ENCODE data around the gene RIMS1.

RIMS1 gene, protein sequence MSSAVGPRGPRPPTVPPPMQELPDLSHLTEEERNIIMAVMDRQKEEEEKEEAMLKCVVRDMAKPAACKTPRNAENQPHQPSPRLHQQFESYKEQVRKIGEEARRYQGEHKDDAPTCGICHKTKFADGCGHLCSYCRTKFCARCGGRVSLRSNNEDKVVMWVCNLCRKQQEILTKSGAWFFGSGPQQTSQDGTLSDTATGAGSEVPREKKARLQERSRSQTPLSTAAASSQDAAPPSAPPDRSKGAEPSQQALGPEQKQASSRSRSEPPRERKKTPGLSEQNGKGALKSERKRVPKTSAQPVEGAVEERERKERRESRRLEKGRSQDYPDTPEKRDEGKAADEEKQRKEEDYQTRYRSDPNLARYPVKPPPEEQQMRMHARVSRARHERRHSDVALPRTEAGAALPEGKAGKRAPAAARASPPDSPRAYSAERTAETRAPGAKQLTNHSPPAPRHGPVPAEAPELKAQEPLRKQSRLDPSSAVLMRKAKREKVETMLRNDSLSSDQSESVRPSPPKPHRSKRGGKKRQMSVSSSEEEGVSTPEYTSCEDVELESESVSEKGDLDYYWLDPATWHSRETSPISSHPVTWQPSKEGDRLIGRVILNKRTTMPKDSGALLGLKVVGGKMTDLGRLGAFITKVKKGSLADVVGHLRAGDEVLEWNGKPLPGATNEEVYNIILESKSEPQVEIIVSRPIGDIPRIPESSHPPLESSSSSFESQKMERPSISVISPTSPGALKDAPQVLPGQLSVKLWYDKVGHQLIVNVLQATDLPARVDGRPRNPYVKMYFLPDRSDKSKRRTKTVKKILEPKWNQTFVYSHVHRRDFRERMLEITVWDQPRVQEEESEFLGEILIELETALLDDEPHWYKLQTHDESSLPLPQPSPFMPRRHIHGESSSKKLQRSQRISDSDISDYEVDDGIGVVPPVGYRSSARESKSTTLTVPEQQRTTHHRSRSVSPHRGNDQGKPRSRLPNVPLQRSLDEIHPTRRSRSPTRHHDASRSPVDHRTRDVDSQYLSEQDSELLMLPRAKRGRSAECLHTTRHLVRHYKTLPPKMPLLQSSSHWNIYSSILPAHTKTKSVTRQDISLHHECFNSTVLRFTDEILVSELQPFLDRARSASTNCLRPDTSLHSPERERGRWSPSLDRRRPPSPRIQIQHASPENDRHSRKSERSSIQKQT (N-terminal part only)

DNA sequence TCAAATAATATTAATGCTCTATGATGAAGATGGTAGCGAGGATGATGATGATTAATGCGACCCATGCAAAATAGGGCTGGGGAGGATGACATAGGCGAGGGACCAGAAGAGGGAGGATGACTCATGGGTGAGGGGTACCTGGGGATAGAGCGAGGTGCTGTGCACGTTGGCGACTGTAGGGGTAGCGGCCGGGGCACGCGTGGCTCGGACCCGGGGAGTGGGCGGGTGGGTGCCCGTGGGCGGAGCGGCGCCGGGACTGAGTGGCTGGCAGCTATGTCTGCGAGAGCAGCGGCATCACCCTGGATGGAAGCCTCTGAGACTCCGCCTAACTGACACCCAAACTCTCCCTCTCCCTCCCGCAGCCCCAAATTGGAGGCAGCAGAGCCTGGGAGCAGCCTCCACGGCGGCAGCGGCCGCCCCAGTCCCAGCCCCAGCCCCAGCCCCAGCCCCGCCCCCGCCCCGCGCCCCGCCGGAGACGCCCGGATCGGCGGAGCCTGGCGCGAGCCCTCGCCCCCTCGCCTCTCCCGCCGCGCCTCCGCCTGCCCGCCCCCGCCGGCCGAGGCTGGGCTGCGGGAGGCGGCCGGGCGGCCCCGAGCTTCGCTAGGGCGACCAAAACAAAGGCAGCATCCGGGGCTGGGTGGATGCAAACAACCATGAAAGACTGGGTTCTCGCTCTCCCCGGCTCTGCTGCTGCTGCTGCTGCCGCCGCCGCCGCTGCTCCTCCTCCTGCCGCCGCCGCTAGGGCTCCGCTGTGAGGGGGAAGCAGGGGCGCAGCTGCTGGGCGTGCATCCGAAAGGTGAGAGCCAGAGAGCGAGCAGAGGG is at the start of gene RIMS1:
RIMS1 (plus strand) TSS at position 367 of the 822 bp plus-strand sequence. CDS start 474 bp downstream, outside the sequence.
- peak; percentile 34 for DNase-seq

DNA sequence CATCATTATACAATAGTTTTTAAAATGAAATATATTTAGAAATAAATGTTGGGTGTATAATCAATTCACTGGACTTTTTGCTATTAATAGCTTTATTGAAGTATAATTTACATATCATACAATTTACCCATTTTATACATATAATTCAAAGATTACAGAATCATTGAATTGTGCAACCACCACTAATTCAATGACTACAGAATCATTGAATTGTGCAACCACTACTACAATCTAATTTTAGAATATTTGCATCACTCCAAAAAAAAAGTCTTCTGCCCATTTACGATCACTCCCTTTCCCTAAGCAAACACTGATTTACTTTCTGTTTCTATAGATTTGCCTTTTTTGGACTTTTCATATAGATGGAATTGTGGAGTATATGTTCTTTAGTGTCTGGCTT is 35.1 kb upstream of the RIMS1 start:
- no peak for DNase-seq

DNA sequence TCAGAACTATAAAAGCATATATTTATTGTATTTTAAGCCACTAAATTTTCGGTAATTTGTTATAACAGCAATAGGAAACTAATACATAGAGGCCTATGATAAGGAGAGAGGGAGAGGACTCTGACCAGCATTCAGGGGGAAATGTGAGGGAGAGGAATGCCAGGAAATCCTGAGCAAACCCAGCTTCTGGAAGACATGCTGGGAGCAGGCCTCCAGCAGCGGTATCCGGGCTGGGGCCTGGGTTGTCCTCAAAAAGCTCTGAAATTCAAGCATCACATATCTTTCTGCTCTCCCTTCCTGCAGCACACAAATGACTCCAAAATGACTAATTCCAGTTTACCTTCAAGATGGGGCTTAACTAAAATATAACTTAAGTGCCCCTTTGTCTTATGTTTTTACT is 33.4 kb upstream of the RIMS1 start:
- DNase-seq: no peak

DNA sequence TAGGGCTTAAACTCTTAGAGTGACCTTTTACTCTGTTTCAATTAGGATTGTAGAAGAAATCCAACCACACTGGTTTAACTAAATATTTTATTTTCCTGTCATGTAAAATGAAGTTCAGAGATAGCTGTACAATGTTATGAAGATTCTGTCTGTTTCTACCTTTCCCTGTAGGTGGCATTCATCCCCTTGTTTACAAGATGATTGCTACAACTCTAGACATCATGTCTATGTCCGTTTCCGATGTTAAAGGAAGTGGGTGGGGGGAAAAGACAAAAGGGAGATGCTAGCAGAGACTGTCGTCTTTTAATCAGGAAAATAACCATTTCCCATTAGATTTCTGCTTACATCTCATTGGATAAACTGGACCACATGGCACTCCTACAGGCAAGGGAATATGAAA is 30.9 kb upstream of the RIMS1 start:
- no peak for DNase-seq

DNA sequence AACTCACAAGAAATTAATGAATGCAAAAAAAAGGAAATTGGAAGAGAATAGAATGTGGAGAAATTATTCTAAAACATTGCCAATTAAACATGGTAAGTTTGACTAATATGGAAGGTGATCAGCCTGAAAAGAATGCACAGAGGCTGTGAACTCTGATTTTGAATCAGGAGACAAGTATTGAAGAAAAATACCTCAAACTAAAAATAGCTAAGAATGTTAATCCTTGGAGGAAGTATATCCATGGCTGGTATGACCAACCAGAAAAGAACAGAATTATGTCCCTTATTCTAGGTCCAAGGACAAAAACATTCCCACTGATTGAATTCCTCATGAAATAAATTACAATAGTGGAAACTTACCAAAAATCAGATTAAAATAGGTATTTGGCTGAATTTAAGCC is 7.3 kb upstream of the RIMS1 start:
- DNase-seq: peak; percentile 71

DNA sequence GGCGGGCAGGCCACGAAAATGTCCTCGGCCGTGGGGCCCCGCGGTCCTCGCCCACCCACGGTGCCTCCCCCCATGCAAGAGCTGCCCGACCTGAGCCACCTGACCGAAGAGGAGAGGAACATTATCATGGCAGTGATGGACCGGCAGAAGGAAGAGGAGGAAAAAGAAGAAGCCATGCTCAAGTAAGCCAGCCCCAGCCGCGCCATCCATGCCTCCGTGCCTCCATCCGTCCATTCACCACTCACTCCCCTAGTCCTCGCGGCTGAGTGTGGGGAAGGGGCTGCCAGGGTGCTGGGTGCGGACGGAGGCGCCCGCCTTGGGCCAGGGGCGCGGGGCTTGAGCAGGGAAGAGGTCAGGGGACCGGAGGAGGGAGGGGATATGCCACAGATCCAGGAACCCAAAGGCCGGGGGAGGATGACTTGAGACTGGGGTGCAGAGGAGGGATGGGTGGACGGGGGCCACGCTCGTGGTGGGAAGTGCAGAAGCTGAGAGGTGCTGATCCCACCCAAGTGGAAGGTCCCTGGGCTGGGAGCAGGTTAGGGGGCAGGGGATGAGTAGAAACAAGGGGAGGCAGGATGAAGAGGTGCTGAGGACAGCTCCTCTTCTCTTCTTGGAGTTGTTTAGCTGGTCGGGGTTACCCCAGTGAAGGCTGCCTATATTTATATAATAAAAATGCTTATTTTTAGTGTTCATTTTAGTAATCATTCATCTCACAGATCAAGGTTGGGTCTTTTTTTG is 825 bp downstream of the RIMS1 start:
- no peak for DNase-seq

DNA sequence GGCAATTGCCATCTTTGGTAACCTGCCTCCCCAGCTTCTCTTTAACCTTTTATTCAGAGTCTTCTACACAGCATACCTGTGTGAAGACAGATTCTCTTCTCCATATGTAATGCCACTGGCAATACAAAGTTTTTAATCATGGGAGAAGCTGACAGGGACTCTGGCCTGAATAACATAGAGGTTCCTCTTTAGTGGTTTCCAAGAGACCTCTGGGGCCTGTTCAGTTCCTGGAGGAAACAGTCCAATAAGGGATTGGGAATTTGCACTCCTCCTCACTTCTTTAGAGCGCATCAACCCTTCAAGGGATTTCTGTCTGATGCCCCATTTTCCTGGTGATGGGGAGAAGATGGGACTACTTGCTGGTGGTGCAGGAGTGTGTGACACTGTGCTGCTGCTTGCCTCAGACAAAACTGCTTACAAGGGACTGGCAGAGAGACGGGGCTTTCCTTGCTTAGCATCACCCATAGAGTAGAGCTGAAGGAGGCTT is 1.4 kb downstream of the RIMS1 start:
- DNase-seq: no peak

DNA sequence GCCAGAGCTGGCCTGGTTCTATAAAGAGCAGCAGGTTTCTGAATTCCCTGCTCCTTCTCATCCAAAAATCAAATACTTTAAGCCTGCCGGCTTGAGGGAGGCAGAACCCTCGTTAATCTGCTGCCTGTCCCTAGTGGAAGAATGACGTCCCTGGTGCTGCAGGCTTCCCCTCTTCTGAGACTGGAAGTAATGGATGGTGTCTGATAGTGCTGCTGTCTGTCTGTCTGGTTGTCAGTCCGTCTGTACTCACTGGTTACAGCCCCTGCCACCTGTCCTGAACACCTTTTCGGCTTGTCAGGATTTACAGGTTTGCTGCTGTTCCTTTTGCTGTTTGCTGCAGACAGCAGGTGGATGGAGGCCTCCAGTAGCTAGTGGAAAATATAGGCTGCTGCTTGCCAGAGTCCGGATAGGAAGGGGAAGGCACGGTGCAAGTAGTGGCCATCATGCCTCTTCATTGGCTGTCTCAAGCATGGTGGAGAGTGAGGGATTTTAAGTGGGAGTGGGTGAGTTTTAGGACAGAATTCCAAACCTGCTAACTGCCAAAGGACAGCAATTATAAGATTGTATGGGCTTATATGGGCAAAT is 2.5 kb downstream of the RIMS1 start:
- no peak for DNase-seq

DNA sequence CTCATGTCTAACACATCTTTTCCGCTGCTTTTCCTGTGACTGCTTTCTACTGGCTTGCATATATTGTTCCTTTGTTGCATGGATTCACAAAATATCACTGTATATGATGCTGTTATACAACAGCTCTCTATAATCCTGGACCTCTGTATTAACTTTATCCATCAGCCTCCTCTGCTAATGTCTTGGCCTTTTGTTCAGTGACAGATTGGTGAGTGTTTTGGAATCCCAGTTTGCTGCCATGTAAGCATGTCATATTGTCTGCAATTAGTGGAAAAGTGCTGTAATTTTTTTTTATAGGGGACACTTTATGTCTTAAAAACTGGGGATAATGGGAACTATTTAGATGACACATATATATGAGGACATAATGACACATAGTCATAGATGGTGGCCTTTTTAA is 3.0 kb downstream of the RIMS1 start:
- DNase-seq: no peak

DNA sequence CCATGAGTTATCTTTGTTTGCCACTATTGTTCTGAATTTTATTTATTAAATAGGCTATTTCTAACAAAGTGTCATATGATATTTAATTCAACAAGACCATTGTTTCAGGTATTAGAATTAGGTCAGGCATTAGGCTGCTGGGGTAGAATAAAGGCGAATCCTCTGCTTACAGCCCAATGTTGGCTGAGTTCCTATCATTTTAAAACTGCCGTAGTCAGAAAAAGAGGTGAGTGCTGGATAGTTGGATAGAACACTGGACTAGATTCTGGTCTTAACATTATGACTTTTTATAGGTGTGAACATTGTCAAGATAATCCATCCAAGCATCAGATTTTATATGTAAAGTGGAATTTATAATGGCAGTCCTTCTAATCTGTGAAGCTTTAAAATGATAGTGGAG is 6.3 kb downstream of the RIMS1 start:
- DNase-seq: no peak

DNA sequence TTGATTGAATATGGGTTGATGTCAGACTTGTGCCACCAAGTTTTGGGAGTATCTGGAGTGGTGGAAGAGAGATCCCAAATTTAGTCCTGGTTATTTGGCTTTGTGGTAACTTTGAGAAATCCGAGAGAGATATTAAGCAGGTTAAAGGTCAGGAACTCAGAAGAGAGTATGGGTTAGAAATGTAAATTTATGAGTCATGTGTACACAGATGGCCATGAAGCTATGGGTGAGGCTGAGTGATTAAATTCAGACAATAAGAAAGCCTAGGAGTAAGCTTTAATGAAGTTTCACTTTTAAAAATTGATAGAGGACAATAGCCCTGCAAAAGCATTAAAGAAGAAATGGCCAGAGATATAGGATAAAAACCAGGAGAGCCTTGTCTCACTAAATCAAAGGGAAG is 14.3 kb downstream of the RIMS1 start:
- no peak for DNase-seq

DNA sequence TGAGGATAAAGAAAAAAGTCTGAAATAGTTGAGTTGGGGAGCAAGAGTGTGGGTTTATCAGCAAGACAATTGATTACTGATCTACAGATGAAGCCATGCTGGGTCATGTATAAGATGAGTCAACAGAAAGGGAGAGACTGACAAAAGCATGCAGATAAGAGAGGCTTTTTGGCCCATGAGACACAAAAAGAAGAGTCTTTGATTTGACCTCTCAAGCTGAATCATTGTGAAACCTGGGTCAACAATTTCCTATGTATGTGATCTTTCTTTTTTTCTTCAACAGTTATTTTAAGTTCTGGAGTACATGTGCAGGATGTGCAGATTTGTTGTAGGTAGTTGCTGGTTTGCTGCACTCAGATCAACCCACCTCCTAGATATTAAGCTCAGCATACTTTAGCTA is 15.9 kb downstream of the RIMS1 start:
- DNase-seq: no peak

DNA sequence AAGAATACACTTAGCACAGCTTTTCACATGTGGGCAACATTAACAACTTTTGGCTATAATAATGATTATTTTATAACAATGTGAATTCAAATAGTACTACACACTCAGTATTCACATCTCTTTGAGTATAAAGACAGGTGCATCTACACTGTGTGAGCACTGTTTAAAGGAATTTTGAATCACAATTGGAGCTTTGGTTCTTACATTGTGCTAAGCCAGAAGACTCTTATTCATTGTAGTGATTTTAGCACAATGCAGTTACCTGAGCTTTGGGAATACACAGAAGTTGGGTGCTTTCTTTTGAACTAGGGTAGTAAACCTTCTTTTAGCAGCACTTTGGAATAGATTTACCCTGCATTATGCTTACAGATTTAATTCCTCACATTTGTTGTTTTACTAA is 20.5 kb downstream of the RIMS1 start:
- DNase-seq: no peak

DNA sequence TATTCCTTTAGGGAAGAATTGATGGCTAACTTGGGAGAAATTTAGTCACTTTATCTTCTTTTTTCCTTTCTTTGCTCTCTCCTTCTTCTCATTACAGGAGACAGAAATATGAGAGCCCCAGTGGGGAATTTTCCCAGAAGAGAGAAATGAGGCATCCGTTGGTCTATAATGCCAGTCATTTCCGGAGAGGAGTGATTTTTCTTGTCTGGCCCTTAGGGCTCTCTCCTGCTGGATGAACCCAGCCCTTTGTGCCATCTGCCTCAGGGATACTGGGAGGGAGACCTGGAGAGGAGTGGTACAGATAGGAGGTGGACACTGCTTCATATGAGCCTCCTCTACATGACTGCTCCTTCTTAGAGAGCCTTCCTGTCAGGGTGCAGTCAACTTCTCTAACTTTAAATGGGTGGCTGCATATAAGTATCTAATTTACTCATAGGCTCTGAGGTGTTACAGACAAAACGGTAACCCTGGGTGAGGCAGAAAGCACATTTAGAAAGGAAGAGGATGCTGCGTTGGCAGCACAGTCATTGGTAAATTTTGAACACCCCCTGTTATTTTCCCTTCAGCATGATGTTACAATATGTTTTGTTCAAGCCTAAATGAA is 21.9 kb downstream of the RIMS1 start:
- no peak for DNase-seq

DNA sequence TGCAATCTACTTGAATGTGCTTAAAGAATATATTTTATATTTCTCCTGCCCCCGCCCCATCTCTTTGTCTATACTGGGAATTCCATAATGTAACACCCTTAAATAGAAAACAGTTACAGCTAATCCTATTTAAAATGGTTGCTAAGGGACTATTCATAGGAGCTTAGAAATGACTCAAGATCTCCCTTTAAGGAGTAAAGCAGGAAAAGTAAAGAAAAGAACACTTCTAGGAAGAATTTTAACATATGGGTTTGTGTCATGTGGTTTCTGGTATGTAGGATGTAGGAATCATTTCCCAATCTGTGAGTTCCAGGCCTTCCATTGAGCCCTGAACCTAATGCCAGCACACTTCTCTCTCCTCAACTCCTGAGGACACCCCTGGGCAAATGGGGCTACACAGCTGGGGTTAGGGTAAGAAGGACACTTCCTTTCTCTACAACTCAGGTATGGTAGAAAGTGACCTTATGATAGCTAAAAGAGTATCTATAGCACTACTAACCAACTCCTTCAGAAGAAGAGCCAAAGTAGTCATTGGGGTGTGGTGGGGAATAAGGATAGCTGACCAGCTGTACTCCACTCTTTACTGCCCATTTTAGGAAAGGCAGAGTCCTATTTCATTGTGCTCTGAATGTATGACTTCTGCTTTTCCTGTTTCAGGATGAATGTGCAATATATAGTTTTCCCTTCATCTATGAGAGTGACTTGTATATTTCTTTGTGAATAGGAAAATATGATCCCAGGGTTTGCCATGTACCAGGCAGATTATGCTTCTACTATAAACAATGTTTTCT is 27.3 kb downstream of the RIMS1 start:
- DNase-seq: no peak

DNA sequence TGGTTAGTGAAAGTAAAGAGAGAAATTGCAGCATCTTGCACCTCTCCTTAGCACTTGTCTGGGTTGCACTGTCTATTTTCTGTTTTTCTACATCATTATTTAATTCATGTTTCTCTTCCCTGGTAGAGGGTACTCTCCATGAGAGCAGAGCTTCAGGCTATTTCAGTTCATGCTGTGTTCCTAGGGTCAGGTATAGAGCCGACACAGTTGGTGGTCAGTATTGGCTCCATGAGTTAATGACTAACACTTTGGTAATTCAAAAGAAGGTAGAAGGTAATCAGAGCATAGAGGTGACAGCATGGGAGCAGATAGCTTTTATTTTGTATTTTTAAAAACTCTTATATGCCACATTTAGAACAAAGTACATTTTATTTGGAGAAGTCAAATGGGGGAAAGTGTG is 42.7 kb downstream of the RIMS1 start:
- DNase-seq: no peak

DNA sequence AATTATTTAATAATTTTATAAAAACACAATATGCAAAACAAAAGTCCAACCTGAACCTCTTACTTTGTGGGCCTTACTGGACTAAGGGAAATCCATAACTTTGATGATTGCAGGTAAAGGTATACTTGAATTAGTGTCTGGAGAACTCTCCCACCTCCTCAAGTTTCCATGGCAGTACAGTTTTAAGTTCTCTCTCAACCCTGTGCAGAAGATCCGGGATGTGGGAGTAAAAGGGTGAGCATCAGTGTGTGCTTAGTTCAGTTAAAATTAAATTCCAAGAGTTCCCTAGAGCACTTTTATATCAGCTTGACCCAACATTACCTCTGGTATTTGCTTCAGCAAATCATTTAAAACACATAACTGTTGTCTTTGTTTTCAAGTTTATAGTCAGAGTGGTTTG is 47.5 kb downstream of the RIMS1 start:
- no peak for DNase-seq

DNA sequence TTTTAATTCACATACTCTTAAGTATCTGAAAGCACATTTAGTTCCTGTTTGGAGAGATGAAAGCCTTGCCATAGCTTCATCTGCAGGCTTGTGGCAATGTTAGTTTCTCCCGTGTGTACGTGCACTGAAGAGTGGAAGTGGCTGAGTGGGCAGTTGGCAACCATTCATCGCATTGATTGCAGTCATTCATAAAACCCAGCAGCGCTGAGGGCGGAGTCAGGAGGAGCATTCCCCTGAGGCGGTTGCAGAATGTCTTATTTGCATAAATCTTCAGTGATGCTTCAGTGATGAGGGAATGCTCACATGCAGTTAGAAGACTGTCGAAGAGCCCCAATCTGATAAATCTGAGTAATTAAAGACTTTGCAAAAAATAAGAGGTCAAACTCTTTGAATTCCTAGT is 79.1 kb downstream of the RIMS1 start:
- DNase-seq: no peak

DNA sequence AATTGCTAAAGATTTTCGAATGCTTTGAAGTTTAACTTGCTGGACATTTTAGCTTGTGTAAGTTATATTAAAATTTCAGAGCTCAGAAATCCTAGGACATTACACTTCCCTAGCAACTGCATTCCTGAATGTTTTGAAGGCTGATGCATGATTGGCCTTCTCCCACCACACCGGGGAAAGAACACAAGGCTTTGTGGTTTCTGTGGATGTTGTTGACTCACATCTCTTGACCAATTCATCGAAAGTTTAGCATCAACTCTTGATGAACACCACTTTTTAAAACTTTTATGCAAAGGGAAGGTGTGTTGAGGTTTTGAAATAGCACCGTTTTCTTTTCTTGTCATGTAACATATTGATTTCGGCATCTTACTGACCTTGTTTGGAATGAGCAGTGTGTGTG is 81.1 kb downstream of the RIMS1 start:
- peak; percentile 35 for DNase-seq

DNA sequence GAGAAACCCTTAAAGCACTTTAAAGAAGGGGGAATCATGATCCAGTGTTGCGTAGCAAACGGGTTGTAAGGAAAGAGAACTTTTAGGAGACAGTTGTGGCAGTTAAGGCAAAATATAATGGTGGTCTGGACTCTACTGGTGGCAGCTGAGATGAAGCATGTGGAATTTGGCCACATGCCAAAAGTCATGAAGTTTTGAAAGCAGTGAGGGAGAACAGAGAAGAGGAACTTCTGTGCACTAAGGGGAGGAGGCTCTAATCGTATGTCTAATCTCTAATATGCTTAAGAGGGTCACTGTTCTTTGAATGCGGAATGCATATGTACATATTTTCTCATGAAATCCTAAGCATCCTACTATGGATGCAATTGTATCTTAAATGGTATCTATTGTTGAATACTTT is 91.5 kb downstream of the RIMS1 start:
- DNase-seq: peak; percentile 1

Measured in fibroblast of skin of right biceps (primary cell).